ENCODE measurements around the gene CHMP2B.
"Not testable (repeated sequence)": the region's sequence is repeated elsewhere in the genome, so short reads cannot be mapped to it uniquely, and the experiment has no call there.

The CHMP2B gene

DNA sequence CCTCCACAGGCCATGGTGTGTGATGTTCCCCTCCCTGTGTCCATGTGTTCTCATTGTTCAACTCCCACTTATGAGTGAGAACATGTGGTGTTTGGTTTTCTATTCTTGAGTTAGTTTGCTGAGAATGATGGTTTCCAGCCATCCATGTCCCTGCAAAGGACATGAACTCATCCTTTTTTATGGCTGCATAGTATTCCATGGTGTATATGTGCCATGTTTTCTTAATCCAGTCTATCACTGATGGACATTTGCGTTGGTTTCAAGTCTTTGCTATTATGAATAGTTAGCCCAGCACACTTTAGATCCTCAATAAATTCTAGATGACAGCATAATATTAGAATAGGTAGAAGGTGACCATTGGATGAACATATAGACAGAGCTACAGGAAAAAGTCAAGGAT, 77.9 kb downstream of the CHMP2B start:
- not testable (repeated sequence) for DNase-seq (ENCODE audit: insufficient read length, low spot score); FAIRE-seq
